Measurements from ENCODE around the gene UGT1A4.

Gene UGT1A4

GRCh38 chr2:233718552-233718951 lies at the start of gene UGT1A4:
UGT1A4 (plus strand) TSS chr2:233718736; CDS start chr2:233718821, 85 bp downstream.
- DNase-seq: no peak

DNA sequence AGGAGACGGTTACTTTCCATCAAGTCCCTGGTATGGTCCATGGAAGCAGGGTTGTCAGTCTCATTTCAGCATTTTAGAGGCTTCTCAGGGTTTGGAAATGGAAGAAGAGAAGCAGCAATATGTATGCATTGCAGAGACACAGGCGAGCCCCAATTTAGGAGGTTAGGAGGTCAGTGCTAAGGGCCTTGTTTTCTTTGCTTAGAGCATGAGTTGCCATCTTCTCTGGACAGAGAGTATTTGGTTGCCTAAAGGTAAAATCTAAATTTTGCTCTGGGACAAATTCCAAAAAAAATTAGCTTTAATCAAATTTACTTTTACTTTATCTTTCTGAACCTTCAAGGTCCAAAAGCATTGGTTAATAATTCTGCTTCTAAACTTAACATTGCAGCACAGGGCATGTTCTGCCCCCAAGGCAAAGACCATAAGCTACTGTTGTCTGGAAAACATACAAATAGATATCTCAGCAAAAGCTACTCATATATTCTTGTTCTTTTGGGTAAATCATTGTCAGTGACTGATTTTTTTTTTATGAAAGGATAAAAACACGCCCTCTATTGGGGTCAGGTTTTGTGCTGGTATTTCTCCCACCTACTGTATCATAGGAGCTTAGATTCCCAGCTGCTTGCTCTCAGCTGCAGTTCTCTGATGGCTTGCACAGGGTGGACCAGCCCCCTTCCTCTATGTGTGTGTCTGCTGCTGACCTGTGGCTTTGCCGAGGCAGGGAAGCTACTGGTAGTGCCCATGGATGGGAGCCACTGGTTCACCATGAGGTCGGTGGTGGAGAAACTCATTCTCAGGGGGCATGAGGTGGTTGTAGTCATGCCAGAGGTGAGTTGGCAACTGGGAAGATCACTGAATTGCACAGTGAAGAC lies 47.0 kb upstream of the UGT1A4 start, which contains the start of gene UGT1A9:
UGT1A9 (plus strand) TSS at position 609 of the 872 bp plus-strand sequence; CDS start at position 646, 37 bp downstream.
- no peak for DNase-seq

DNA sequence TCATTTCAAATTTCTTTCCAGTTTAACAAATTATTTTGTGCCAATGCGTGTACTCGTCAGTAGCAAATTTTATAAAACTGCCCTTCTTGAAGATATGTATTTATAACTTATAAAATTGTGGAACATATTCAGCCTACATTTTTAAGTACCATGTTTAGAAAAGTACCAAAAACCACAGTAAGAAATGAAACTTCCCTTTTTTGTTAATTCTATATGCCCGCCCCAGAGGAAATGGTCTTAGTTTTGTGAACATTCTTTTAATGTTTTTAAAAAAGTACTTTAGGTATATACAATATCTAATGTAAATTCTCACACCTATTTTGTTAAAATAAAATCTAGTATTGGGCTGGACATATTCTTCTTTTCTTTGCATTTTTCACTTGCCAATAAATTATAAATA lies 45.6 kb upstream of the UGT1A4 start:
- DNase-seq: no peak

- no peak for DNase-seq
These were observed 44.6 kb upstream of the UGT1A4 start for GRCh38 chr2:233673896-233674295.

DNA sequence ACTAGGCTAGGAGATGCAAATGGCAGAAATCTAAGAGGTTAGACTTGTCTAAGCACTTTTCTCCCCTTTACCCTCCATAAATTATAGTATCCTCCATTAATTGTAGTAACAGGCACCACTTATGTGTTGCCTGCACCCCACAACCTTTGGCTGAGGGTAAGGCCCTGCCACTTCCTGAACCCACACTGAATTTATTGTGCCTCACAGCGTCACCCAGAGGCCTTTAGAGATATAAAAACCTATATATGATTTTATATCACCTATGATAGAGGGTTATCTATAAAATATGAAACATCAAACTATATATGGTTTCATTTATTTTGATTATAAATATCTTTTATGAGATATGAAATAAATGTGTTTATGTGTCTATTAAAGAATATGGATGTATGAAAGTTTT lies 44.2 kb upstream of the UGT1A4 start:
- no peak for DNase-seq

GRCh38 chr2:233674995-233675394 lies 43.5 kb upstream of the UGT1A4 start:
- DNase-seq: no peak

DNA sequence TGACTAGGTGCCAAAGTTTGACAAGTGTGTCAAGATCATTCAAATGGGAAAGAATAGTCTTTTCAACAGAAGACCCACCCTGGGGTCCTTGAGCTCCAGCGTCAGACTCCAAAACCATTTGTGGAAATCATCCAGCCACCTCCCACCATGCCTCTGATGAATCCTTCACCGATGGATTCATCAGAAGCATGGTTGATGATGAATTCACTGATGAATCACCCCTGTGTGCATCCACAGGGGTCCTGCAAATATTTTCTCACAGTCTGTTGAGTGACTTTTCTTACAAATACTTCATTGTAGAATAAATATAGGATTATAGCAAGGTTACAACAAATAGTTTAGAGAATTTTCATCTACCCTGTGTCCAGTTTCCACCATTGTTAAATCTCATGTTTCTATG lies 42.5 kb upstream of the UGT1A4 start:
- DNase-seq: no peak

- no peak for DNase-seq
These were observed 39.3 kb upstream of the UGT1A4 start for GRCh38 chr2:233679196-233679595.

- DNase-seq: no peak
These were observed 38.0 kb upstream of the UGT1A4 start for GRCh38 chr2:233680361-233681045.

- no peak for DNase-seq
These were observed 36.9 kb upstream of the UGT1A4 start, which contains the start of gene UGT1A7 for GRCh38 chr2:233681521-233682099. UGT1A7 (plus strand) TSS chr2:233681901; CDS start chr2:233681938, 37 bp downstream.

- no peak for DNase-seq
These were observed 33.9 kb upstream of the UGT1A4 start for GRCh38 chr2:233684640-233685039.

DNA sequence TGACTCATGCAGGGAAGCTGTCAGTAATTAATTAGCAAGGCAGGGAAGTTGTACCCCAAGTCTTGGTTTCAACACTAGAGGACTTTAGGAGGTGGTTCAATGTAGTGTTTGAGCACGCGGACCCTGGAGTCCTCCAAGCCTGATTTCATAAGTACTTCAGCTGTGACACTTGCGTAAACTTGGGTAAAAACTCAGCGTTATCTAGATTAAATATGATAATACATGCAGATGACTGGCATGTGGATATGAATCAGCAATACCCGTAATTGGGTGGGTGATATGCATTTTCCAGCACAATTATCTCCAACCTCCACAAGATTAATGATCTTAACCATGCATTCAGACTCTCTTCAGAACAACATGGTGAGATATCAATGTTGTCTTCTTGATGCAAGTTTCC lies 31.6 kb upstream of the UGT1A4 start:
- no peak for DNase-seq

GRCh38 chr2:233688341-233688740 lies 30.2 kb upstream of the UGT1A4 start:
- DNase-seq: no peak

GRCh38 chr2:233689031-233689430 lies 29.5 kb upstream of the UGT1A4 start:
- DNase-seq: no peak

DNA sequence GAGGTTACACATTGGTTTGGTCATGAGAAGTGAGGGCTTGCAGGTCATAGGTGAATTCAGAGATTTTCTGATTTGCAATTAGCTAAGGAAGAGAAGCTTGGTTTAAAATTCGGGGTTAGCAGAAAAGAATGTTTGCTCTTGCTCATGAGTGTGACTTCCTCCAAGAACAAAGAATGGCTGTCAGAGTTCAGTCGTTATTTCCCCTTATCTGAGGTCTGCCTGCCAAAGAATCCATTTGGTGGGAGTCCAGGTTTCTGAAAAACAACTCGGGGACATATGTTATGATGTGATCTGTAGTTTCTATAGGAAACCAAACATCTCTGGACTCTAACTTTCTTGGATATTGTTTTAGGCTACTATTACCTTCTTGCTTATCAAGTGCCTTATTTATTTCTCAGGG lies 29.0 kb upstream of the UGT1A4 start:
- no peak for DNase-seq

- no peak for DNase-seq
These were observed 28.1 kb upstream of the UGT1A4 start for GRCh38 chr2:233690444-233690843.

DNA sequence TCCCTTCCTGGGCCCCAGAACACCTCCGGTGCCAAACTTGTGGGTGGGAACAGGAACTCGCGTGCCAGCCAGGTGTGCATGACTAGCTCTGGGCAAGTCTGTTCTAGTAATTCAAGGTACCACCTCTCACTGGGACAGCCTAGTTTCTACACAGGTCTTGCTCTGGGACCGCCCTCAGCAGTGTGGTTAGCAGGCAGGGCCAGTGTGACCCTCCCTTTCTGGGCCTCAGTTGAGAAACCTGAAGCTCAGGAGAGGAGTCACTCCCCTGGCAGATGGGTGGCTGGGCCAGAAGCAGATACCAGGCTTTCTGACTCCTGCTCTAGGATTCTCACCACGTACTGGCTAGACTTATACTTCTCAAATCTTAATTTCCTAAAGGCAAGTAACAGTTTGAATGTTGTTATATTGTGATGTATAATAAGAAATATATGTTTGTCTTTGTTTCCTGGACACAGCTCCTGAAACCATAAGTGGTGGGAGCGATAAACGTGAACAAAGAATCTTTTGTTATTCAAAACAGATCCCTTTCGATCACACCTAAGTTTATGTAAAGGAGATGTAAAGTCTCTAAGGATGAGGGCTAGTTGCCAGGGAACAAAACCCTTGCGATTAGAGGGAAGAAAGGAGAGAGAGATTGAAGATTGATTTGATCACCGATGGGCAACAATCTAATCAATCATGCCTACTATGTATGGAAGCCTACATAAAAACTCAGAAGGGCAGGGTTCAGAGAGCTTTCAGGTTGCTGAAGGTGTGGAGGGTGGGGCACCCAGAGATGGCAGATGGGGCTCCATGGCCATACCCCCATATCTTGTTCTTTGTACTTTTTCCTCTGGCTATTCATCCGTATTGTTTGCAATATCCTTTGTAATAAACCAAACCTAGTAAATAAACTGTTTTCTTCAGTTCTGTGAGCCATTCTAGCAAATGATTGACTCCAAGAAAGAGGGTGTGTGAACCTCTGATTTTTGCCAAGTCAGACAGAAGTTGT lies 26.8 kb upstream of the UGT1A4 start:
- no peak for DNase-seq

- DNase-seq: no peak
These were observed 25.9 kb upstream of the UGT1A4 start, which contains the start of gene UGT1A6 for GRCh38 chr2:233692648-233693047. UGT1A6 (plus strand) TSS chr2:233692890; CDS start chr2:233693005, 115 bp downstream.

GRCh38 chr2:233693963-233694362 lies 24.6 kb upstream of the UGT1A4 start:
- no peak for DNase-seq

DNA sequence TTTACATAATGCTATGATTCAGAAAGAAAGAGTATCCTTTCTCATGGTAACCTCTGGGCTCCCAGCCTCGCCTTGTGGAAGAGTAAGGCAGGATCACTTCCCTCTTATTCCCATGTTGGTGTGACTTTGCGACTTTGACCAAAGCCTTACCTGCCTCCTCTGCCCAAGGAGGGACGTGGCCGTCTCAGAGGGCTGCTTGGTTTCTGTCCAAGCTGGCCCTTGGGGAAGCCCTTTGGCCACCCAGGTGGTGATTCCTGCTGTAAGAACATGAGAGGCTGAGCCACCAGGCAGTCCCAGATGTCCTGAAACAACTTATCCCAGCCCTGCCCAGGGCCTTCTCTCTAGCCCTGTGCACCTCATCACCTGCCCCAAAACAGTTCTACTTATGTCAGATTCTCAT lies 19.8 kb upstream of the UGT1A4 start:
- DNase-seq: no peak

- no peak for DNase-seq
These were observed 19.0 kb upstream of the UGT1A4 start for GRCh38 chr2:233699424-233700027.
